Fibroblast of lung (primary cell): ENCODE results near the gene PSMD9. TPM values are rescaled to one million over a fixed set of nuclear protein-coding genes. Genes with fewer than 3 reads are reported as not detected.
A peak's percentile ranks its signal among the peaks of the same experiment; 100 is the strongest.
"Not testable (repeated sequence)": the region's sequence is repeated elsewhere in the genome, so short reads cannot be mapped to it uniquely, and the experiment has no call there.

Source experiments
- DNase-seq, 2 donors: peaks; one replicate each; pipeline versions ENCODE4 v3.0.0 to v3.0.0-alpha.2; 2010; ENCODE audit warnings: low read depth in 2 of 2
- H2AFZ ChIP-seq: 2 replicates; pipeline ENCODE4 v1.5.1; 2012; ENCODE audit warnings: low read length, control low read depth, inconsistent platforms
- H3K27ac ChIP-seq: 2 replicates; pipeline ENCODE4 v1.5.1; 2011; ENCODE audit warnings: low read length, control low read depth; ENCODE audit not compliant: insufficient read depth
- H3K27me3 ChIP-seq: 2 replicates; pipeline ENCODE4 v1.5.1; 2011; ENCODE audit warnings: mild to moderate bottlenecking, low read length; ENCODE audit not compliant: control insufficient read depth, insufficient read depth
- H3K36me3 ChIP-seq: 2 replicates; pipeline ENCODE4 v1.5.1; 2011; ENCODE audit warnings: low read length; ENCODE audit not compliant: control insufficient read depth, insufficient read depth
- H3K4me1 ChIP-seq: 2 replicates; pipeline ENCODE4 v1.5.1; 2011; ENCODE audit warnings: low read length; ENCODE audit not compliant: control insufficient read depth, insufficient read depth; ENCODE audit errors: extremely low read depth
- H3K4me2 ChIP-seq: 2 replicates; pipeline ENCODE4 v1.5.1; 2011; ENCODE audit warnings: low read length, control low read depth; ENCODE audit not compliant: insufficient read depth; ENCODE audit errors: extremely low read depth
- H3K4me3 ChIP-seq, 4 experiments: fragments of 200-600 bp in 1 of 4; sonication (generic) in 1 of 4; replicated peaks in 1 of 4; 2 replicates each; pipeline ENCODE4 v1.5.1; 2011 to 2016; ENCODE audit warnings: low read length in 4 of 4, low read depth in 3 of 4, mild to moderate bottlenecking in 3 of 4, control low read depth in 2 of 4, inconsistent platforms in 1 of 4, mixed read lengths in 1 of 4; ENCODE audit not compliant: insufficient read depth in 1 of 4; ENCODE audit errors: control extremely low read depth in 1 of 4
- H3K79me2 ChIP-seq: 2 replicates; pipeline ENCODE4 v1.5.1; 2012; ENCODE audit warnings: mild to moderate bottlenecking, low read length, inconsistent platforms; ENCODE audit not compliant: control insufficient read depth, insufficient read depth
- H3K9ac ChIP-seq: 2 replicates; pipeline ENCODE4 v1.5.1; 2011; ENCODE audit warnings: mild to moderate bottlenecking, low read length, control low read depth; ENCODE audit not compliant: insufficient read depth
- H3K9me3 ChIP-seq: 2 replicates; pipeline ENCODE4 v1.5.1; 2012; ENCODE audit warnings: low read depth, low read length; ENCODE audit not compliant: control insufficient read depth, insufficient read depth
- H4K20me1 ChIP-seq: 2 replicates; pipeline ENCODE4 v1.5.1; 2011; ENCODE audit warnings: low read length; ENCODE audit not compliant: control insufficient read depth, insufficient read depth; ENCODE audit errors: extremely low read depth
- EZH2 ChIP-seq: IDR thresholded peaks from 2 replicates; pipeline ENCODE4 v1.5.1; 2012; ENCODE audit warnings: low read length, control low read depth, mild to moderate bottlenecking; ENCODE audit errors: missing control alignments
- polyA plus RNA-seq, 2 donors: library from polyadenylated mRNA; depleted of rRNA in 1 of 2; stranded (reverse) in 1 of 2; unstranded in 1 of 2; fragments of >200 nt; gene quantifications; 2 replicates each; pipeline ENCODE4 v1.2.1, GENCODE V29; 2011 to 2012; ENCODE audit warnings: missing spikeins in 1 of 2
- total RNA-seq: library from RNA; depleted of rRNA; stranded (reverse); fragments of >200 nt; gene quantifications from 2 replicates; pipeline ENCODE4 v1.2.1, GENCODE V29; 2014
- TF ChIP-seq, protein P1 (sequence below), 2 donors: IDR thresholded peaks in 1 of 2; conservative IDR thresholded peaks in 1 of 2; 1 replicate in 1 of 2; 2 replicates in 1 of 2; pipeline ENCODE4 v1.5.1; 2011 to 2012; ENCODE audit warnings: low read length in 2 of 2, control low read depth in 1 of 2, inconsistent platforms in 1 of 2, low read depth in 1 of 2, mild to moderate bottlenecking in 1 of 2

The PSMD9 gene
- total and polyA plus RNA-seq, 2 donors (not counting 1 experiment from before 2014, with no cell fraction given), result 73.5 to 77.7 TPM

DNA sequence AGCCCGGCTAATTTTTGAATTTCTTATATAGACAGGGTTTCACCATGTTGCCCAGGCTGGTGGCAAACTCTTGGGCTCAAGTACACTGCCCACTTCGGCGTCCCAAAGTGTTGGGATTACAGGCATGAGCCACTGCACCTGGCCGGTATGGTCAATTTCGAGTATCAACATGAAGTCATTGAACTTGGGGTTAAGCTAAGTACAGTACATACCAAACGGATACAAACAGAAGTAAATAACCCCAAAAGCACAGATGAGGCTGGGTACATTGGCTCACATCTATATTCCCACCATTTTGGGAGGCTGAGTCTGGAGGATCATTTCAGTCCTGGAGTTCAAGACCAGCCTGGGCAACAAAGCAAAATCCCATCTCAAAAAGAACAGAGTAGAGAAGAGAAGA is 13.0 kb upstream of the PSMD9 start:
- Histone ChIP-seq H3K27me3 (no peaks in the 10 kb centered on the region), H3K36me3 (no peaks in the 10 kb centered on the region), H3K4me3 (no peak overlapping the region), H3K79me2 (no peaks in the 10 kb centered on the region), H4K20me1 (no peaks in the 10 kb centered on the region), H2AFZ (no peak overlapping the region), H3K27ac (no peak overlapping the region), H3K9me3 (no peaks in the 10 kb centered on the region), H3K4me1 (peaks cover 6% of the 10 kb centered on the region), H3K4me2 (no peak overlapping the region), H3K9ac (no peak overlapping the region)
- DNase-seq, result no peak
- no peak for TF ChIP-seq EZH2
- TF ChIP-seq, protein P1, sequence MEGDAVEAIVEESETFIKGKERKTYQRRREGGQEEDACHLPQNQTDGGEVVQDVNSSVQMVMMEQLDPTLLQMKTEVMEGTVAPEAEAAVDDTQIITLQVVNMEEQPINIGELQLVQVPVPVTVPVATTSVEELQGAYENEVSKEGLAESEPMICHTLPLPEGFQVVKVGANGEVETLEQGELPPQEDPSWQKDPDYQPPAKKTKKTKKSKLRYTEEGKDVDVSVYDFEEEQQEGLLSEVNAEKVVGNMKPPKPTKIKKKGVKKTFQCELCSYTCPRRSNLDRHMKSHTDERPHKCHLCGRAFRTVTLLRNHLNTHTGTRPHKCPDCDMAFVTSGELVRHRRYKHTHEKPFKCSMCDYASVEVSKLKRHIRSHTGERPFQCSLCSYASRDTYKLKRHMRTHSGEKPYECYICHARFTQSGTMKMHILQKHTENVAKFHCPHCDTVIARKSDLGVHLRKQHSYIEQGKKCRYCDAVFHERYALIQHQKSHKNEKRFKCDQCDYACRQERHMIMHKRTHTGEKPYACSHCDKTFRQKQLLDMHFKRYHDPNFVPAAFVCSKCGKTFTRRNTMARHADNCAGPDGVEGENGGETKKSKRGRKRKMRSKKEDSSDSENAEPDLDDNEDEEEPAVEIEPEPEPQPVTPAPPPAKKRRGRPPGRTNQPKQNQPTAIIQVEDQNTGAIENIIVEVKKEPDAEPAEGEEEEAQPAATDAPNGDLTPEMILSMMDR (conservative IDR thresholded peaks at IDR 0.05 in 1 of 2, IDR thresholded peaks at IDR 0.05 in 1 of 2; ENCODE audit: low read depth in 1 of 2, low read length in 2 of 2), result no peak

DNA sequence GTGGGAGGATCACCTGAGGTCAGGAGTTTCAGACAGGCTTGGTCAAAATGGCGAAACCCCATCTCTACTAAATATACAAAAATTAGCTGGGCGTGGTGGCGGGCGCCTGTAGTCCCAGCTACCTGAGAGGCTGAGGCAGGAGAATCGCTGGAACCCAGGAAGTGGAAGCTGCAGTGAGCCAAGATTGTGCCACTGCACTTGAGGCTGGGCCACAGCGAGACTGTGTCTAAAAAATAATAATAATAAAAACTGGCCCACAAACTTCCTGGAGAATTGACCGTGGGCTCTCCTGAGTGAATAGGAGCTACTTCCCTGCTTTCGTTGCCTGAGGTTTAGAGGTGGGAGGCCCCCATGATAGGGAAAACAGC is 12.5 kb upstream of the PSMD9 start:
- H2AFZ ChIP-seq, H4K20me1 ChIP-seq, H3K79me2 ChIP-seq, H3K4me2 ChIP-seq, H3K27me3 ChIP-seq, H3K36me3 ChIP-seq, H3K4me3 ChIP-seq, H3K9me3 ChIP-seq, H3K27ac ChIP-seq, DNase-seq, H3K4me1 ChIP-seq, H3K9ac ChIP-seq: not testable (repeated sequence)

DNA sequence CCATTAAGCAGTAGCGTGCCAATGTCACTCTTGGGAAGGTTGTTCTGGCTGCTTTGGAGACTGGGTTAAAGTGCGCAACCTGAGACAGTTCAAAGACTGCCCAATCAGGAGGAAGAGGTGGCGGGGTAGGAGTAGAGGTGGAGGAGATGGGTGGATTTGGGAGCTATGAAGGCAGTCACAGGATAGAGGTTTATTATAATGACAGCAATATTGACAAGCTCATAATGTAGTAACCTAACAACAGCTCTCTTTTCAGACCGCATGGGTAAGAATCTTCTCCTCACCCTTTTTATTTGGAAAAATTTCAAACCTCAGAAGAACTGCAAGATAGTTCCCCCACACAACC is 5.3 kb upstream of the PSMD9 start:
- Histone ChIP-seq H2AFZ (no peak overlapping the region), H3K4me1 (no peaks in the 10 kb centered on the region), H4K20me1 (no peaks in the 10 kb centered on the region), H3K36me3 (no peaks in the 10 kb centered on the region), H3K27ac (no peak overlapping the region), H3K9ac (no peak overlapping the region), H3K9me3 (no peaks in the 10 kb centered on the region), H3K4me2 (no peak overlapping the region), H3K27me3 (no peaks in the 10 kb centered on the region), H3K4me3 (no peak overlapping the region), H3K79me2 (no peaks in the 10 kb centered on the region)
- TF ChIP-seq, protein P1 (conservative IDR thresholded peaks at IDR 0.05 in 1 of 2, IDR thresholded peaks at IDR 0.05 in 1 of 2; ENCODE audit: low read depth in 1 of 2, low read length in 2 of 2), result no peak
- no peak for TF ChIP-seq EZH2
- DNase-seq, result no peak

DNA sequence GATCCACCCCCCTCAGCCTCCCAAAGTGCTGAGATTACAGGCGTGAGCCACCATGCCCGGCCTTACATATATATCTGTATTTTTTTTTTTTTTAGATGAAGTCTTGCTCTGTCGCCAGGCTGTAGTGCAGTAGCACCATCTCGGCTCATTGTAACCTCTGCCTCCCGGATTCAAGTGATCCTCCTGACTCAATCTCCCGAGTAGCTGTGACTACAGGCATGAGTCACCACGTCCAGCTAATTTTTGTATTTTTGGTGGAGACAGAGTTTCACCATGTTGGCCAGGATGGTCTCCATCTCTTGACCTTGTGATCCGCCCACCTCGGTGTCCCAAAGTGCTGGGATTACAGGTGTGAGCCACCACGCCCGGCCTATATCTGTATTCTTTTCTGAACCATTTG is 3.5 kb upstream of the PSMD9 start:
- DNase-seq, result peak; percentile 41 to 43
- not testable (repeated sequence) for H3K4me1 ChIP-seq, H2AFZ ChIP-seq, H3K36me3 ChIP-seq, H3K9ac ChIP-seq, H4K20me1 ChIP-seq, H3K4me2 ChIP-seq, H3K9me3 ChIP-seq, H3K27me3 ChIP-seq, H3K27ac ChIP-seq, H3K4me3 ChIP-seq
- peaks cover 13% of the 10 kb centered on the region for H3K79me2 ChIP-seq
